SK-N-SH (cell line): ENCODE results near the gene GUCY1A1. TPM values are rescaled to one million over a fixed set of nuclear protein-coding genes. Genes with fewer than 3 reads are reported as not detected.

Experiments used
- CTCF ChIA-PET: fragments of 300-600, 350-600 bp; formaldehyde crosslinking; extraction: SDS; loops from one replicate; lab custom pipeline; 2021; lab: Yijun Ruan, JAX
- POLR2A ChIA-PET: fragments of 350-600 bp; sonication (Branson Sonifier 250); formaldehyde crosslinking; extraction: SDS; loops from one replicate; lab custom pipeline; 2020; ENCODE audit warnings: antibody characterized with exemption, inconsistent platforms; lab: Yijun Ruan, JAX
- DNase-seq: peaks from one replicate; pipeline ENCODE4 v3.0.0; 2012
- H2AFZ ChIP-seq: fragments of 200-600 bp; sonication (generic); 2 replicates; pipeline ENCODE4 v1.8.1; 2016; ENCODE audit warnings: antibody characterized with exemption, mild to moderate bottlenecking, low read depth
- H3F3A ChIP-seq: fragments of 200-600 bp; sonication (generic); replicated peaks from 2 replicates; pipeline ENCODE3; 2016; ENCODE audit warnings: antibody characterized with exemption, mild to moderate bottlenecking; ENCODE audit not compliant: insufficient read depth
- H3K27ac ChIP-seq, 2 experiments: fragments of 200-500 bp in 1 of 2; fragments of 200-600 bp in 1 of 2; sonication (Bioruptor generic) in 1 of 2; sonication (generic), shearing (Covaris generic) in 1 of 2; 2 replicates each; pipeline versions ENCODE4 v1.5.1 to v1.6.1; 2014 to 2016; ENCODE audit warnings: low read depth in 2 of 2, inconsistent platforms in 1 of 2, low read length in 1 of 2, mild to moderate bottlenecking in 1 of 2, mixed read lengths in 1 of 2
- H3K27me3 ChIP-seq: fragments of 200-600 bp; sonication (generic), shearing (Covaris generic); 2 replicates; pipeline ENCODE4 v1.6.1; 2016; ENCODE audit warnings: mixed run types; ENCODE audit not compliant: insufficient read depth
- H3K36me3 ChIP-seq, 2 experiments: fragments of 200-500 bp in 1 of 2; fragments of 200-600 bp in 1 of 2; sonication (Bioruptor generic) in 1 of 2; sonication (generic) in 1 of 2; replicated peaks in 1 of 2; 2 replicates each; pipeline versions ENCODE3 to v1.5.1; 2014 to 2016; ENCODE audit warnings: low read length in 1 of 2, mild to moderate bottlenecking in 1 of 2; ENCODE audit not compliant: insufficient read depth in 2 of 2, control insufficient read depth in 1 of 2
- H3K4me1 ChIP-seq, 2 experiments: fragments of 200-500 bp in 1 of 2; fragments of 200-600 bp in 1 of 2; sonication (Bioruptor generic) in 1 of 2; sonication (generic), shearing (Covaris generic) in 1 of 2; 2 replicates each; pipeline versions ENCODE4 v1.5.1 to v1.6.1; 2014 to 2016; ENCODE audit warnings: low read depth in 1 of 2, low read length in 1 of 2, mixed run types in 1 of 2; ENCODE audit not compliant: insufficient read depth in 2 of 2, control insufficient read depth in 1 of 2
- H3K4me2 ChIP-seq: fragments of 200-600 bp; sonication (generic), shearing (Covaris generic); 2 replicates; pipeline ENCODE4 v1.6.1; 2017; ENCODE audit warnings: mixed run types
- H3K4me3 ChIP-seq, 2 experiments: fragments of 200-500 bp in 1 of 2; fragments of 200-600 bp in 1 of 2; sonication (Bioruptor generic) in 1 of 2; sonication (generic), shearing (Covaris generic) in 1 of 2; 2 replicates each; pipeline versions ENCODE4 v1.5.1 to v1.8.1; 2014 to 2016; ENCODE audit warnings: low read depth in 2 of 2, inconsistent platforms in 1 of 2, low read length in 1 of 2, mild to moderate bottlenecking in 1 of 2, mixed read lengths in 1 of 2, moderate library complexity in 1 of 2
- H3K79me2 ChIP-seq: fragments of 200-600 bp; sonication (generic); 2 replicates; pipeline ENCODE4 v1.8.1; 2017; ENCODE audit warnings: mild to moderate bottlenecking; ENCODE audit not compliant: insufficient read depth
- H3K9ac ChIP-seq: fragments of 200-600 bp; sonication (generic); 2 replicates; pipeline ENCODE4 v1.6.1; 2017; ENCODE audit warnings: mixed run types
- H3K9me2 ChIP-seq: fragments of 200-600 bp; sonication (generic); 2 replicates; pipeline ENCODE4 v1.6.1; 2017; ENCODE audit warnings: mixed run types
- H3K9me3 ChIP-seq: fragments of 200-600 bp; sonication (generic); 2 replicates; pipeline ENCODE4 v1.6.1; 2017; ENCODE audit warnings: mixed run types, mild to moderate bottlenecking, moderate library complexity
- H4K20me1 ChIP-seq: fragments of 200-600 bp; sonication (generic); 2 replicates; pipeline ENCODE4 v1.6.1; 2017; ENCODE audit warnings: mild to moderate bottlenecking, mixed run types; ENCODE audit not compliant: insufficient read depth
- EP300 ChIP-seq, 2 experiments: IDR thresholded peaks; 2 replicates each; pipeline versions ENCODE4 v1.4.0 to v1.6.1; 2012; ENCODE audit warnings: borderline replicate concordance in 1 of 2, low read depth in 1 of 2, low read length in 1 of 2
- EZH2phosphoT487 ChIP-seq: fragments of 200-600 bp; sonication (generic); IDR thresholded peaks from 2 replicates; pipeline ENCODE4 v1.6.1; 2017; ENCODE audit warnings: low read depth, mixed run types, mild to moderate bottlenecking, antibody characterized with exemption, moderate library complexity, borderline replicate concordance
- FOXM1 ChIP-seq: IDR thresholded peaks from 2 replicates; pipeline ENCODE4 v1.4.0; 2012; ENCODE audit warnings: low read depth, mild to moderate bottlenecking
- GABPA ChIP-seq: IDR thresholded peaks from 2 replicates; pipeline ENCODE4 v1.4.0; 2012; ENCODE audit warnings: low read depth, mild to moderate bottlenecking
- GATA2 ChIP-seq: sonication (generic); formaldehyde crosslinking; IDR thresholded peaks from 2 replicates; pipeline ENCODE4 v1.5.0; 2020; ENCODE audit warnings: mild to moderate bottlenecking, missing genetic modification reagents
- MEF2A ChIP-seq: IDR thresholded peaks from 2 replicates; pipeline ENCODE4 v1.4.0; 2012; ENCODE audit warnings: low read depth, borderline replicate concordance
- MXI1 ChIP-seq: IDR thresholded peaks from 2 replicates; pipeline ENCODE4 v1.6.1; 2012; ENCODE audit warnings: mild to moderate bottlenecking, low read depth, low read length, improper control_type of control experiment
- NRF1 ChIP-seq: IDR thresholded peaks from 2 replicates; pipeline ENCODE4 v1.6.1; 2012; ENCODE audit warnings: low read depth, mild to moderate bottlenecking, low read length
- POLR2AphosphoS5 ChIP-seq: IDR thresholded peaks from 2 replicates; pipeline ENCODE4 v1.6.1; 2012; ENCODE audit warnings: low read depth, low read length
- RAD21 ChIP-seq: IDR thresholded peaks from 2 replicates; pipeline ENCODE4 v1.6.1; 2012; ENCODE audit warnings: mild to moderate bottlenecking, low read length
- RCOR1 ChIP-seq: fragments of 150-350 bp; IDR thresholded peaks from 2 replicates; pipeline ENCODE4 v1.6.1; 2017; ENCODE audit warnings: antibody characterized with exemption, low read length
- RXRA ChIP-seq: IDR thresholded peaks from 2 replicates; pipeline ENCODE4 v1.4.0; 2012; ENCODE audit warnings: low read depth, mild to moderate bottlenecking, borderline replicate concordance
- SIN3A ChIP-seq: IDR thresholded peaks from 2 replicates; pipeline ENCODE4 v1.6.1; 2012; ENCODE audit warnings: low read depth, mild to moderate bottlenecking, low read length, moderate library complexity, borderline replicate concordance
- SMC3 ChIP-seq: IDR thresholded peaks from 2 replicates; pipeline ENCODE4 v1.6.1; 2012; ENCODE audit warnings: low read depth, low read length, improper control_type of control experiment
- TCF12 ChIP-seq: IDR thresholded peaks from 2 replicates; pipeline ENCODE4 v1.4.0; 2012
- TEAD4 ChIP-seq: IDR thresholded peaks from 2 replicates; pipeline ENCODE4 v1.4.0; 2012; ENCODE audit warnings: mild to moderate bottlenecking, borderline replicate concordance; ENCODE audit not compliant: insufficient read depth
- YY1 ChIP-seq: IDR thresholded peaks from 2 replicates; pipeline ENCODE4 v1.4.0; 2012; ENCODE audit warnings: low read depth, mild to moderate bottlenecking
- polyA plus RNA-seq, 3 experiments: library from polyadenylated mRNA; depleted of rRNA; stranded (reverse); fragments of >200 nt; gene quantifications; 2 replicates each; pipeline ENCODE4 v1.2.3, GENCODE V29; 2012
- TF ChIP-seq, protein P1 (sequence below): fragments of 150-350 bp; IDR thresholded peaks from 2 replicates; pipeline ENCODE4 v1.6.1; 2017; ENCODE audit warnings: antibody characterized with exemption, low read length, low read depth, borderline replicate concordance
- TF ChIP-seq, protein P2 (sequence below): IDR thresholded peaks from 2 replicates; pipeline ENCODE4 v1.6.1; 2012; ENCODE audit warnings: mild to moderate bottlenecking, low read depth, low read length, moderate library complexity
- TF ChIP-seq, protein P3 (sequence below): IDR thresholded peaks from 2 replicates; pipeline ENCODE4 v1.4.0; 2012; ENCODE audit warnings: low read depth, borderline replicate concordance
- TF ChIP-seq, protein P4 (sequence below): IDR thresholded peaks from 2 replicates; pipeline ENCODE4; 2012
- TF ChIP-seq, protein P5 (sequence below): IDR thresholded peaks from 2 replicates; pipeline ENCODE4 v1.4.0; 2012; ENCODE audit warnings: low read depth, borderline replicate concordance
- TF ChIP-seq, protein P6 (sequence below): IDR thresholded peaks from 2 replicates; pipeline ENCODE4 v1.4.0; 2012; ENCODE audit warnings: low read depth
- TF ChIP-seq, protein P7 (sequence below): fragments of 150-350 bp; IDR thresholded peaks from 2 replicates; pipeline ENCODE4 v1.6.1; 2016; ENCODE audit warnings: mild to moderate bottlenecking, low read depth, low read length

The GUCY1A1 gene
- polyA plus RNA-seq, 1 of the 3 experiments (the other 2 are of a cell fraction): 0.03 TPM

DNA sequence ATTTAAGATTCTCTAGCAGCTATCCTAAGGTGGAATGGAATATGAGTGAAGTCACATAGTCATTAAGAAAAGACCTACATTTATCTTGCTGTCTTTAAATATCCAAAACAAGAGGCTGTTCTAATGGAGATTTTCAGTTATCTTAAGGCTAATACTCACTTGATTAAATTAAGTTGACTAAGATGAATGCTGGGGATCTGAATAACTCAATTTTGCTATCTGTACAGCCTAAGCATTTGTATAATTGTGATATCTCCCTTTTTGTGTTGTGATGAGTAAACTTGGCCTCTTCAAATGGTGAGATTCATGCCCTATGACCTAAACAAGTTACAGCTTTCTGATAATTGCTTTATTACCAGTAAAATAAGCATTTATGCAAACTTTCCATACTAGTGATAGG, 13.6 kb upstream of the GUCY1A1 start:
- peaks cover 0 to 2% of the 10 kb centered on the region in 2 experiments; a peak in 2 of 4 replicates for H3K4me1 ChIP-seq
- no peaks in the 10 kb centered on the region for H3K9me3 ChIP-seq
- H4K20me1 ChIP-seq: no peaks in the 10 kb centered on the region
- no peaks in the 10 kb centered on the region for H3F3A ChIP-seq
- CTCF ChIA-PET: no interaction called here
- H2AFZ ChIP-seq: no peak overlapping the region
- no peaks in the 10 kb centered on the region for H3K9me2 ChIP-seq
- POLR2A ChIA-PET: no interaction called here
- peak; percentile 32 for DNase-seq
- H3K27me3 ChIP-seq: no peaks in the 10 kb centered on the region
- H3K4me2 ChIP-seq: no peak overlapping the region
- no peaks in the 10 kb centered on the region for H3K79me2 ChIP-seq
- H3K27ac ChIP-seq: no peak overlapping the region
- no peak overlapping the region for H3K4me3 ChIP-seq
- H3K9ac ChIP-seq: no peak overlapping the region
- no peaks in the 10 kb centered on the region for H3K36me3 ChIP-seq
- no peak for TF ChIP-seq GABPA
- TF ChIP-seq TCF12: peak; percentile 21; the same call in 1 of the 2 replicates
- peak; percentile 52; the same call in 1 of the 2 replicates for TF ChIP-seq TEAD4
- no peak for TF ChIP-seq MEF2A
- TF ChIP-seq, protein P1, sequence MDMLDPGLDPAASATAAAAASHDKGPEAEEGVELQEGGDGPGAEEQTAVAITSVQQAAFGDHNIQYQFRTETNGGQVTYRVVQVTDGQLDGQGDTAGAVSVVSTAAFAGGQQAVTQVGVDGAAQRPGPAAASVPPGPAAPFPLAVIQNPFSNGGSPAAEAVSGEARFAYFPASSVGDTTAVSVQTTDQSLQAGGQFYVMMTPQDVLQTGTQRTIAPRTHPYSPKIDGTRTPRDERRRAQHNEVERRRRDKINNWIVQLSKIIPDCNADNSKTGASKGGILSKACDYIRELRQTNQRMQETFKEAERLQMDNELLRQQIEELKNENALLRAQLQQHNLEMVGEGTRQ: no peak
- TF ChIP-seq, protein P2, sequence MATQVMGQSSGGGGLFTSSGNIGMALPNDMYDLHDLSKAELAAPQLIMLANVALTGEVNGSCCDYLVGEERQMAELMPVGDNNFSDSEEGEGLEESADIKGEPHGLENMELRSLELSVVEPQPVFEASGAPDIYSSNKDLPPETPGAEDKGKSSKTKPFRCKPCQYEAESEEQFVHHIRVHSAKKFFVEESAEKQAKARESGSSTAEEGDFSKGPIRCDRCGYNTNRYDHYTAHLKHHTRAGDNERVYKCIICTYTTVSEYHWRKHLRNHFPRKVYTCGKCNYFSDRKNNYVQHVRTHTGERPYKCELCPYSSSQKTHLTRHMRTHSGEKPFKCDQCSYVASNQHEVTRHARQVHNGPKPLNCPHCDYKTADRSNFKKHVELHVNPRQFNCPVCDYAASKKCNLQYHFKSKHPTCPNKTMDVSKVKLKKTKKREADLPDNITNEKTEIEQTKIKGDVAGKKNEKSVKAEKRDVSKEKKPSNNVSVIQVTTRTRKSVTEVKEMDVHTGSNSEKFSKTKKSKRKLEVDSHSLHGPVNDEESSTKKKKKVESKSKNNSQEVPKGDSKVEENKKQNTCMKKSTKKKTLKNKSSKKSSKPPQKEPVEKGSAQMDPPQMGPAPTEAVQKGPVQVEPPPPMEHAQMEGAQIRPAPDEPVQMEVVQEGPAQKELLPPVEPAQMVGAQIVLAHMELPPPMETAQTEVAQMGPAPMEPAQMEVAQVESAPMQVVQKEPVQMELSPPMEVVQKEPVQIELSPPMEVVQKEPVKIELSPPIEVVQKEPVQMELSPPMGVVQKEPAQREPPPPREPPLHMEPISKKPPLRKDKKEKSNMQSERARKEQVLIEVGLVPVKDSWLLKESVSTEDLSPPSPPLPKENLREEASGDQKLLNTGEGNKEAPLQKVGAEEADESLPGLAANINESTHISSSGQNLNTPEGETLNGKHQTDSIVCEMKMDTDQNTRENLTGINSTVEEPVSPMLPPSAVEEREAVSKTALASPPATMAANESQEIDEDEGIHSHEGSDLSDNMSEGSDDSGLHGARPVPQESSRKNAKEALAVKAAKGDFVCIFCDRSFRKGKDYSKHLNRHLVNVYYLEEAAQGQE: no peak
- no peak for TF ChIP-seq SIN3A
- TF ChIP-seq, protein P3, sequence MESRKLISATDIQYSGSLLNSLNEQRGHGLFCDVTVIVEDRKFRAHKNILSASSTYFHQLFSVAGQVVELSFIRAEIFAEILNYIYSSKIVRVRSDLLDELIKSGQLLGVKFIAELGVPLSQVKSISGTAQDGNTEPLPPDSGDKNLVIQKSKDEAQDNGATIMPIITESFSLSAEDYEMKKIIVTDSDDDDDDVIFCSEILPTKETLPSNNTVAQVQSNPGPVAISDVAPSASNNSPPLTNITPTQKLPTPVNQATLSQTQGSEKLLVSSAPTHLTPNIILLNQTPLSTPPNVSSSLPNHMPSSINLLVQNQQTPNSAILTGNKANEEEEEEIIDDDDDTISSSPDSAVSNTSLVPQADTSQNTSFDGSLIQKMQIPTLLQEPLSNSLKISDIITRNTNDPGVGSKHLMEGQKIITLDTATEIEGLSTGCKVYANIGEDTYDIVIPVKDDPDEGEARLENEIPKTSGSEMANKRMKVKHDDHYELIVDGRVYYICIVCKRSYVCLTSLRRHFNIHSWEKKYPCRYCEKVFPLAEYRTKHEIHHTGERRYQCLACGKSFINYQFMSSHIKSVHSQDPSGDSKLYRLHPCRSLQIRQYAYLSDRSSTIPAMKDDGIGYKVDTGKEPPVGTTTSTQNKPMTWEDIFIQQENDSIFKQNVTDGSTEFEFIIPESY: no peak
- TF ChIP-seq RAD21: 0 out of 2 replicates have a peak, but pooled peaks have one; percentile 6
- TF ChIP-seq FOXM1: no peak
- TF ChIP-seq, protein P4, sequence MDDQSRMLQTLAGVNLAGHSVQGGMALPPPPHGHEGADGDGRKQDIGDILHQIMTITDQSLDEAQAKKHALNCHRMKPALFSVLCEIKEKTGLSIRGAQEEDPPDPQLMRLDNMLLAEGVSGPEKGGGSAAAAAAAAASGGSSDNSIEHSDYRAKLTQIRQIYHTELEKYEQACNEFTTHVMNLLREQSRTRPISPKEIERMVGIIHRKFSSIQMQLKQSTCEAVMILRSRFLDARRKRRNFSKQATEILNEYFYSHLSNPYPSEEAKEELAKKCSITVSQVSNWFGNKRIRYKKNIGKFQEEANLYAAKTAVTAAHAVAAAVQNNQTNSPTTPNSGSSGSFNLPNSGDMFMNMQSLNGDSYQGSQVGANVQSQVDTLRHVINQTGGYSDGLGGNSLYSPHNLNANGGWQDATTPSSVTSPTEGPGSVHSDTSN: peak; percentile 33; the same call in 1 of the 2 replicates
- no peak for TF ChIP-seq NRF1
- TF ChIP-seq RCOR1: peak; percentile 87; the same call in 1 of the 2 replicates
- TF ChIP-seq, protein P5, sequence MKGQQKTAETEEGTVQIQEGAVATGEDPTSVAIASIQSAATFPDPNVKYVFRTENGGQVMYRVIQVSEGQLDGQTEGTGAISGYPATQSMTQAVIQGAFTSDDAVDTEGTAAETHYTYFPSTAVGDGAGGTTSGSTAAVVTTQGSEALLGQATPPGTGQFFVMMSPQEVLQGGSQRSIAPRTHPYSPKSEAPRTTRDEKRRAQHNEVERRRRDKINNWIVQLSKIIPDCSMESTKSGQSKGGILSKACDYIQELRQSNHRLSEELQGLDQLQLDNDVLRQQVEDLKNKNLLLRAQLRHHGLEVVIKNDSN: no peak
- TF ChIP-seq, protein P6, sequence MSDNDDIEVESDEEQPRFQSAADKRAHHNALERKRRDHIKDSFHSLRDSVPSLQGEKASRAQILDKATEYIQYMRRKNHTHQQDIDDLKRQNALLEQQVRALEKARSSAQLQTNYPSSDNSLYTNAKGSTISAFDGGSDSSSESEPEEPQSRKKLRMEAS: no peak
- TF ChIP-seq SMC3: no peak
- TF ChIP-seq, protein P7, sequence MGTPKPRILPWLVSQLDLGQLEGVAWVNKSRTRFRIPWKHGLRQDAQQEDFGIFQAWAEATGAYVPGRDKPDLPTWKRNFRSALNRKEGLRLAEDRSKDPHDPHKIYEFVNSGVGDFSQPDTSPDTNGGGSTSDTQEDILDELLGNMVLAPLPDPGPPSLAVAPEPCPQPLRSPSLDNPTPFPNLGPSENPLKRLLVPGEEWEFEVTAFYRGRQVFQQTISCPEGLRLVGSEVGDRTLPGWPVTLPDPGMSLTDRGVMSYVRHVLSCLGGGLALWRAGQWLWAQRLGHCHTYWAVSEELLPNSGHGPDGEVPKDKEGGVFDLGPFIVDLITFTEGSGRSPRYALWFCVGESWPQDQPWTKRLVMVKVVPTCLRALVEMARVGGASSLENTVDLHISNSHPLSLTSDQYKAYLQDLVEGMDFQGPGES: no peak
- peak; percentile 90 for TF ChIP-seq GATA2 (CRISPR knock-in tag)
- TF ChIP-seq MXI1: no peak
- peak in 1 of 2 experiments; percentile 86; a peak in 2 of 4 replicates for TF ChIP-seq EP300 (IDR thresholded peaks at IDR 0.05; ENCODE audit: borderline replicate concordance in 1 of 2, low read depth in 1 of 2, low read length in 1 of 2)
- no peak for TF ChIP-seq YY1
- no peak for TF ChIP-seq EZH2phosphoT487
- TF ChIP-seq RXRA: no peak
- peak; percentile 21; the same call in 1 of the 2 replicates for TF ChIP-seq POLR2AphosphoS5
